ENCODE data around the gene NAA15. TPM values are rescaled to one million over a fixed set of nuclear protein-coding genes. Genes with fewer than 3 reads are reported as not detected.

Gene NAA15
- total RNA-seq, result 25.8 and 57.2 TPM in 2 replicates

DNA sequence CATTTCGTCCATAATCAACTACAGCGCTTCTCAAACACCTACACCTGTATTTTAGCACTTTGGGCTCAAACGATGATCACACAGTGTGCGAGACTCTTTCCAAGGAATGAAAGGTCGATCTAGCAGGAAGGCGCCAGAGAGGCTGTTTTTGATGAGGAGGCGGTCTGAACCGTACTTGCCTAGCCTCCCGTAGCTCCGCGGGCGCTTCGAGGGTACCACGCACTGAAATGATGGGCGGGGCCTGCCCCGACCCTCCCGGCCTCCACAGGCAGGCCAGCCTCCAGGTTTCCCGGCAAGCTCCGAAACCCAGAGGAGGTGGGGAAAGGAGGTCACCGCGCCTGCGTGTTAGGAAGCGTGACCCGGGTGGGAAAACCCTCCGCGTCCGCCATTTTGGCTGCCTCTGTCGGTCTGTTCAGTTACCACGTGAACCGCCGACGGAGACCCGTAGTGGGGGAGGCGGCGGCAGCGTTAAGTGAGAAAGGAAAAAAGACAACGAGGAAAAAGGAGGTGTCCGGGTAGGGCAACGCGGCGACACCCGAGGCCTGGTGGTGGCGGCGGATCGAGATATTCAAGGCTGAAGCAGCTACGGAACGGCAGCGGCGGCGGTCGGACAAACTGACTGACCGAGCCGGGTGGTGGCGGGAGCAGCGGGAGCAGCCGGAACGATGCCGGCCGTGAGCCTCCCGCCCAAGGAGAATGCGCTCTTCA is at the start of gene NAA15:
Gene NAA15, plus strand, starts transcription at position 393 of the 708 bp plus-strand sequence. Its CDS starts 273 bp downstream, at position 666.

DNA sequence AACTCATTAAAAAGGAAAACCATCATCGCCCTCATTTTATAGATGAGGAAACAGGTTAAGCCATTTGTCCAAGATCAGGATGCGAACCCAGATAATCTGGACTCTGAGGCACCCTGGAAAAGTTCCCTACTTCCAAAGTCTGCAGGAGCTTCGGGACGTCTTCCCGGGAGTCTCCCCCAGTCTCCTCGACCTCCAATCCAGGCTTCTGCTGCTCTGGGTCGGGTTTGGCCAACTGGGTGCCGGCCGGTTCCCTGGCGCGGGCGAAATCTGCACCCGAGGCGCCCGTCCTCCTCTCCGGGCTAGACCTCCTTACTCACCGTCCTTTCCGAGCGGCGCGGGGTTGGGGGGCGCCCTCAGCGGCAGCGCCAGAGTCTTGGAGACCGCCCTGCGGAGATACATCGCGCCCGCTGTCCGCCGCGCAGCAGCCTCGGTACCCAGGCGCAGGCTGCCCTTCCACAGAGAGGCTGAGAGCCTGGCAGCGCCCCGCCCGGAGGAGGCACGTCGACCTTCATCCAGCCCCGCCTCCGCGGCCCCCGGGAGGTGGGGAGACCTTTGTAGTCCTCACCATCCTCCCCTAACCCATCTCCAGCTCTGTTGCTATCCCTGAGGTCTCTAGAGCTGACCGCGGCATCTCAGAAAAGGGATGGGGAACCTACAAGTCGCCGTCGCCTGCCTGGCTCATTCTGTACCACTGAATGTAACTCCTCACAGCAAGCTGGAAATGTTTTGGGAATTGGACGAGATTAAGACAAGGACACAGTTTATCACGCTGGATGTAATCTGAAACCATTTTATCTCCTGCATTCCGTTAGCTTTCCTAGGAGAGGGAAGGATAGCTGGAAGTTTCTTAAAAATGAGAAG is 21.3 kb upstream of the NAA15 start, which contains the start of gene MGARP:
Gene MGARP, minus strand, starts transcription at position 466 of the 861 bp plus-strand sequence. Its CDS starts 67 bp downstream, at position 399.

DNA sequence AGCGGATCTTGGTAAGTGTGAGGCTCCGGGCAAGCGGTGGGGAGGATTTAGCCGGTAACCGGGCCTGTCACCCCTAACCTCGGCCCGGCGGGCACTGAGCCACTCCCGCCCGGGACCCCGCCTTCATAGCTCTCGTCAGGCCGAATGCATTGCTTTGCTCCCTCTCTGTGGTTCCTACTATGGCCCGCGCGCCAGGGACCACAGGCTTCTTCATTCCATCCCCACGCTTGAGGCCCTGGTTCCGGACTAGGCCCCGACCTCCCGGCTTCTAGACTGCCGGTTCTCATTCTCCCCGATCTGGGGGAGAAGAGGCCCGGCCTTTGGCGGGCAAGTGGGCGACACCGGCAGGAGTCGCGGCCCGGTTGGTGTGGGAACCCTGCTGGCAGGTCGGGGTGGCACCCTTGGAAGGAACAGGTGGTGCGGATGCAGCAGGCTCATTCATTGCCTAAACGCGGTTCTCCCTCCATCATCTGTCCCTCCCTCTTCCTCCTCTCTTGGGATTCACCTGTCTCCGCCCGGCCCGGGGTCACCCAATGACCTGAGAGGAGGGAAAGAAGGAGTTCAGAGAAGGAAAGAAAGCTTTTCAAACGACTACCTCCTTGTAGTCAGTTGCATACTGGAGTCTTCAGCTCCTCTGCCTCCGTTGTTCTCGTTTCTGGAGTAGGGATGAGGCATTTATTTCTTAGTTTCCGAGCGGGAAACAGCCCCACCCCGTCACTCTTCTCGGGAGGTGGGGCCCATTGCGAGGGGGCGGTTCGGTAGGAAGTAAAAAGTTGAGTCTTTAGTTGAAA is 711 bp downstream of the NAA15 start, which contains the start of gene NDUFC1:
Gene NDUFC1, minus strand, starts transcription at position 657 of the 791 bp plus-strand sequence. CDS start 6,679 bp downstream, outside the sequence.

DNA sequence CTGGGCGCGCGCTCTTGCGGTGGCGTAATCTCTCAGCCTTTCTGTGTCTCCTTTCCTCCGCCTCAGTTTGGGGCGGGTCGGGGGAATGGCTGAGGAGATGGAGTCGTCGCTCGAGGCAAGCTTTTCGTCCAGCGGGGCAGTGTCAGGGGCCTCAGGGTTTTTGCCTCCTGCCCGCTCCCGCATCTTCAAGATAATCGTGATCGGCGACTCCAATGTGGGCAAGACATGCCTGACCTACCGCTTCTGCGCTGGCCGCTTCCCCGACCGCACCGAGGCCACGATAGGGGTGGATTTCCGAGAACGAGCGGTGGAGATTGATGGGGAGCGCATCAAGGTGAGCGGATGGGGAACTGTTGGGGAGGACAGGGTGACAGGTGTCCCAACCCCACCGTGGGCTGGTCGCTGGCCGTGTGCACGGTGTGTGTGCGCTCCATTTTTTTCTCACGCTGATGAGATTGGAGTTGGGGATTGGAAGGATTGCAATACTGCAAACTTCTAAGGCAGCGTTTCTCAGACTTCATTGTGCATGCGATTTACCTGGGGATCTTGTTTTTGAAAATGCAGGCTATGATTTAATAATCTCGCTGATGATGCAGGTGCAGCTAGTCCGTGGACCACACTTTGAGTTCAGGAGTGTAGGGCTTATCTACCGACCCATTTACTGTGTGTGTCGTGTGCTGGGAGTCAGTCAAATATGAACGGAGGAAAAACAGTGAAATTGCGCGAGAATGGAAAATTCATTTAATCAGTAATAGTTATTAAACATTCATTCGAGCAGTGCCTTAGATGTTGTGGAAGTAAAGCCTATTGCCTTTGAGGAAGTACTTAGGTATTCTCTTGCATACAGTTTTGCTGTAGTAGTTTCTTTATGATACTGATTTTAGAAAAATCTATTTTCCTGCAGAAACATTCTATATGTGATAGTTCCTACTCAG is 153.1 kb downstream of the NAA15 start, which contains the start of gene RAB33B:
Gene RAB33B, plus strand, starts transcription at position 11 of the 935 bp plus-strand sequence. Its CDS starts 75 bp downstream, at position 86.

Other genes with a start within 250 kb of the NAA15 start
- 23.5 and 27.9 TPM in 2 replicates for gene ELF2, start 124.3 kb upstream of the NAA15 start, total RNA-seq
- 20.4 and 46.9 TPM in 2 replicates for gene MGARP, start 21.3 kb upstream of the NAA15 start, total RNA-seq
- 22.3 and 31.0 TPM in 2 replicates for gene NDUFC1, start 972 bp downstream of the NAA15 start, total RNA-seq
- 14.4 and 15.4 TPM in 2 replicates for gene RAB33B, start 152.6 kb downstream of the NAA15 start, total RNA-seq